ENCODE measurements around the gene AXIN1.

AXIN1 gene

DNA sequence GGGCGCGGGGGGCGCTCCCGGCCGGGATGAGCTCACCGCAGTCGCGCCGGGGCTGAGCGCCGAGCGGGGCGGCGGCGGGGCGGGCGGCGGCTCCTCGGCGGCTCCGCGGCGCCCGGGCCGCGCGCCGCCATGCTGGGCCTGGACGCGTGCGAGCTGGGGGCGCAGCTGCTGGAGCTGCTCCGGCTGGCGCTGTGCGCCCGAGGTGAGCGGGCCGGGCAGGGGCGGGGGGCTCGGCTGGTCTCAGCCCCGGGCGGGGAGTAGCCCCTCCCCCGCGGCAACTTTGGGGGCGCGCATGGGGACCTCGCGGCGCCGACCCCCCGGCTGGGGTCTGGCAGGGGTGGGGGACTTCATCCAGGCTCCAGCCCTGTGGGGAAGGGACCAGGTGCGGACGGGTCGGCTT lies 72.0 kb downstream of the AXIN1 start, which contains the start of gene ARHGDIG:
TSS of gene ARHGDIG (plus strand) at position 40 of the 400 bp plus-strand sequence. CDS start at position 130, 90 bp downstream.
- TF ChIP-seq, protein P1, sequence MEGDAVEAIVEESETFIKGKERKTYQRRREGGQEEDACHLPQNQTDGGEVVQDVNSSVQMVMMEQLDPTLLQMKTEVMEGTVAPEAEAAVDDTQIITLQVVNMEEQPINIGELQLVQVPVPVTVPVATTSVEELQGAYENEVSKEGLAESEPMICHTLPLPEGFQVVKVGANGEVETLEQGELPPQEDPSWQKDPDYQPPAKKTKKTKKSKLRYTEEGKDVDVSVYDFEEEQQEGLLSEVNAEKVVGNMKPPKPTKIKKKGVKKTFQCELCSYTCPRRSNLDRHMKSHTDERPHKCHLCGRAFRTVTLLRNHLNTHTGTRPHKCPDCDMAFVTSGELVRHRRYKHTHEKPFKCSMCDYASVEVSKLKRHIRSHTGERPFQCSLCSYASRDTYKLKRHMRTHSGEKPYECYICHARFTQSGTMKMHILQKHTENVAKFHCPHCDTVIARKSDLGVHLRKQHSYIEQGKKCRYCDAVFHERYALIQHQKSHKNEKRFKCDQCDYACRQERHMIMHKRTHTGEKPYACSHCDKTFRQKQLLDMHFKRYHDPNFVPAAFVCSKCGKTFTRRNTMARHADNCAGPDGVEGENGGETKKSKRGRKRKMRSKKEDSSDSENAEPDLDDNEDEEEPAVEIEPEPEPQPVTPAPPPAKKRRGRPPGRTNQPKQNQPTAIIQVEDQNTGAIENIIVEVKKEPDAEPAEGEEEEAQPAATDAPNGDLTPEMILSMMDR (conservative IDR thresholded peaks at IDR 0.05; ENCODE audit: low read depth, low read length) = no peak
- H3K4me3 ChIP-seq (ENCODE audit: low read length) = peak within 1 kb of the TSS; percentile 34
- DNase-seq (ENCODE audit: low read depth) = no peak

GRCh38 chr16:280005-280460 lies 72.5 kb downstream of the AXIN1 start:
- DNase-seq (ENCODE audit: low read depth) = no peak
- peak overlapping the region; percentile 23 for H3K4me3 ChIP-seq (ENCODE audit: low read length)
- TF ChIP-seq, protein P1 (conservative IDR thresholded peaks at IDR 0.05; ENCODE audit: low read depth, low read length) = no peak

DNA sequence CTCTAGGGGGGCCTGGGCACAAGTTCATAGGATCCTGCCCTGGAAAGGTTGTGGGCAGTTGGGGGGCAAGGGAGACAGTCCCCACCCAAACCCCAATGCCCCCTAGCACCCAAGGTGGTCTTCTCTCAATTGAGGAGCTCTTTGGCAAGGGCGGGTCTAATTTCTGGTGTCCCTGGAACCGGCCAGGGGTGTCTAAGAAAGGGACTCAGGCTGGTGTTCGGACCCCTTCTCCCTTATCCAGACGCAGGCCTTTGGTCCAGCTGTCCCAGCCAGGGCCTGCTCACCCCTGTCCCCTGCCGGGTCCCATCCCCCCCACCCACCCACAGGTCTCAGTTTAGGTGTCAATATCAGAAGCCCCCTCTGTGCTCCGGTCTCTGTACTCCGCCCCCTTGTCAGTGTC lies 73.0 kb downstream of the AXIN1 start:
- TF ChIP-seq, protein P1 (conservative IDR thresholded peaks at IDR 0.05; ENCODE audit: low read depth, low read length) = no peak
- DNase-seq (ENCODE audit: low read depth) = no peak
- no peak overlapping the region for H3K4me3 ChIP-seq (ENCODE audit: low read length)

DNA sequence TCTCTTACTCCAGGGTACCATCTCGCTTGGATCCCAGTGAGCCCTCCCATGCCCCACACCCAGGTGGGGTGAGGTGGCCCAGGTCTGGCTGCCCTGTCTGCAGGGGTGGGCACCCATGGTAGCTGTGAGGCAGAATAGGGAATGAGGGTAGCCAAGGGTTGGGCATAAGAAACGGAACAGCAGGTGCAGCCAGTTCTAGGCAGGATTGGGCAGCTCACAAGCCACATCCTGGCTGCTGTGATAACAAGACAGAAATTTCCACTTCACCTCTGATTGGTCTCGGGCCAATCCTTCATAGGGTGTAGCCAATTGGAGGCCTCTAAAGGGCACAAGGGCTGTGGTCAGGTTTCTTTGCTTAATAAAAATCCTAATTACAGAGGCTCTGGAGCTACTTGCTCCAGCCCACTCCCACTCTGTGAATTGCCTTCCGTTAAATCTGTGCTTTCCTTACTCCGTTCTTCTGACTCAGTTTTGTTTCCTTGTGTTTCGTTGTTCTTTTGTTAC lies 73.6 kb downstream of the AXIN1 start:
- no peak overlapping the region for H3K4me3 ChIP-seq (ENCODE audit: low read length)
- TF ChIP-seq, protein P1 (conservative IDR thresholded peaks at IDR 0.05; ENCODE audit: low read depth, low read length) = no peak
- peak; percentile 39 for DNase-seq (ENCODE audit: low read depth)

- TF ChIP-seq, protein P1 (conservative IDR thresholded peaks at IDR 0.05; ENCODE audit: low read depth, low read length) = no peak
- DNase-seq (ENCODE audit: low read depth) = no peak
- H3K4me3 ChIP-seq (ENCODE audit: low read length) = no peak overlapping the region
These were observed 76.0 kb downstream of the AXIN1 start for GRCh38 chr16:276426-277077.

GRCh38 chr16:275786-276232 lies 76.7 kb downstream of the AXIN1 start, which contains the start of gene RGS11:
Gene RGS11 (minus strand): TSS chr16:275944. CDS start chr16:275911, 33 bp downstream.
- TF ChIP-seq, protein P1 (conservative IDR thresholded peaks at IDR 0.05; ENCODE audit: low read depth, low read length) = no peak
- H3K4me3 ChIP-seq (ENCODE audit: low read length) = peak within 1 kb of the TSS; percentile 37
- DNase-seq (ENCODE audit: low read depth) = no peak

Data from retinal pigment epithelial cell (primary cell).